ENCODE results near the gene PNCK.

DNA sequence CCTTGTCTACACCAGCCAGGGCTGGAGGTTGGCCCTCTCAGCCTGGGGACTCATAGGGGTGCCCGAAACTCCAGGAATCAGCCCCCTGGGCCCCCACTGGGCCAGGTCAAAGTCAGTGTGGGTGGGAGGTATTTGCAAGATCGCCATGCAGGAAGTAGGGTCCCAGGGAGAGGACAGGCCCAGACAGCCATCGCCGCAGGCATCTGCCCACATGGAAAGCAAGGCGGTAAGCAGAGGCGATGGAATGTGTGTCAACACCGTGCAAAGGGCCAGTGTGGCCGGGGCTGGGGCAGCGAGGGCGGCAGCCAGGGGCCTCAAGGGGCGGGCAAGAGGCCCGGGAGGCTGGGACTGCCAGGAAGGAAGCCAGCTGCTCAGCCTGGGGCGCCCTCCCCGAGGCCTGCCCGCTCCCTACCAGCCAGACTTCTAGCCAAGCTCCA lies 45.9 kb downstream of the PNCK start:
- TF ChIP-seq, protein P1, sequence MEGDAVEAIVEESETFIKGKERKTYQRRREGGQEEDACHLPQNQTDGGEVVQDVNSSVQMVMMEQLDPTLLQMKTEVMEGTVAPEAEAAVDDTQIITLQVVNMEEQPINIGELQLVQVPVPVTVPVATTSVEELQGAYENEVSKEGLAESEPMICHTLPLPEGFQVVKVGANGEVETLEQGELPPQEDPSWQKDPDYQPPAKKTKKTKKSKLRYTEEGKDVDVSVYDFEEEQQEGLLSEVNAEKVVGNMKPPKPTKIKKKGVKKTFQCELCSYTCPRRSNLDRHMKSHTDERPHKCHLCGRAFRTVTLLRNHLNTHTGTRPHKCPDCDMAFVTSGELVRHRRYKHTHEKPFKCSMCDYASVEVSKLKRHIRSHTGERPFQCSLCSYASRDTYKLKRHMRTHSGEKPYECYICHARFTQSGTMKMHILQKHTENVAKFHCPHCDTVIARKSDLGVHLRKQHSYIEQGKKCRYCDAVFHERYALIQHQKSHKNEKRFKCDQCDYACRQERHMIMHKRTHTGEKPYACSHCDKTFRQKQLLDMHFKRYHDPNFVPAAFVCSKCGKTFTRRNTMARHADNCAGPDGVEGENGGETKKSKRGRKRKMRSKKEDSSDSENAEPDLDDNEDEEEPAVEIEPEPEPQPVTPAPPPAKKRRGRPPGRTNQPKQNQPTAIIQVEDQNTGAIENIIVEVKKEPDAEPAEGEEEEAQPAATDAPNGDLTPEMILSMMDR (IDR thresholded peaks at IDR 0.05): no peak
- no peak for TF ChIP-seq POLR2A (IDR thresholded peaks at IDR 0.05)
